Ovary (tissue), 3 donors: ENCODE data around the gene SIK3.

Source experiments
- CTCF ChIP-seq, 3 donors: fragments of 450-650 bp in 2 of 3; fragments of 200-600 bp in 1 of 3; IDR thresholded peaks; one replicate each; pipeline versions ENCODE4 v1.5.1 to v1.8.0; 2016 to 2022; ENCODE audit warnings: antibody characterized with exemption in 3 of 3, mild to moderate bottlenecking in 1 of 3
- EP300 ChIP-seq: sonication (generic); formaldehyde crosslinking; IDR thresholded peaks from one replicate; pipeline ENCODE4 v1.6.1; 2017; ENCODE audit warnings: antibody characterized with exemption
- POLR2A ChIP-seq: fragments of 450-650 bp; IDR thresholded peaks from one replicate; pipeline ENCODE4 v1.6.1; 2017; ENCODE audit warnings: antibody characterized with exemption, mild to moderate bottlenecking, moderate library complexity
- donor health status: DM: no; HTN: no; CAD: no.

- no peak for TF ChIP-seq CTCF (IDR thresholded peaks at IDR 0.05)
- TF ChIP-seq POLR2A: no peak
- no peak for TF ChIP-seq EP300
These were observed 63.3 kb downstream of the SIK3 start for GRCh38 chr11:117034901-117035300.
